Activated gamma-delta T cell (primary cell): ENCODE data around the gene ZNF366.

ENCODE experiments used
- DNase-seq: peaks from one replicate; lab custom pipeline; 2025; lab: John Stamatoyannopoulos, UW

Gene ZNF366

DNA sequence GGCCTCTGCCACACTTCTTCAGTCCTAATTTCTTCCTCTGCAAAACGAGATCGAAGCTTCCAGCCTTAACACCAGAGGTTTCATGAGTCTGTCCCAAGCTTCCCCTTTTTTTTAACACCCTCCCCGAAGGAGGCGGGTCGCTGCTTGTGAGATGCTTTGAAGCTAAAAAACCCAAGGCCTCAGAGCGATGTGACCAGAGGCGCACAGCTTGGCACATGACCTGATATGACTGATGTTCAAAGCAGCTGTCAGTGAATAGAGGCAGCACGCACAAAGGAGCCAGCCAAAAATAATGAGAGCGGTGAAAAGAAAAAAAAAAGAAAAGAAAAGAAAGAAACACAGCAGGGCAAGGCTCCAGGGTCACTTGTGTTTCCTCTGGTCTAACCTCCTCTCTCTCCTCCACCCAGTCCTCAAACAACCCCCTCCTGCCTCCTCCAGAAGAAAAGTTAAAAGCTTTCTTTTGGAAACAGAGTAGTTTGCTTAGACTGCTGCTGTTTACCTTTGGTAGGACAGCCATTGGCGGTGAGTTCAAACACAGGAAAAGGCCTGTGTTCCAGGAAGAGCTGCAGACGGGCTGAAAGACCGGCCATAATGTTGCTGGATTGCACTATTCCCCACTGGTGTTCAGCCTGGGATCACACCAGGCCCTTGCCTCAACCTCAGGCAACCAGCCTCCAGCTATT lies 10.9 kb upstream of the ZNF366 start:
- DNase-seq: no peak

DNA sequence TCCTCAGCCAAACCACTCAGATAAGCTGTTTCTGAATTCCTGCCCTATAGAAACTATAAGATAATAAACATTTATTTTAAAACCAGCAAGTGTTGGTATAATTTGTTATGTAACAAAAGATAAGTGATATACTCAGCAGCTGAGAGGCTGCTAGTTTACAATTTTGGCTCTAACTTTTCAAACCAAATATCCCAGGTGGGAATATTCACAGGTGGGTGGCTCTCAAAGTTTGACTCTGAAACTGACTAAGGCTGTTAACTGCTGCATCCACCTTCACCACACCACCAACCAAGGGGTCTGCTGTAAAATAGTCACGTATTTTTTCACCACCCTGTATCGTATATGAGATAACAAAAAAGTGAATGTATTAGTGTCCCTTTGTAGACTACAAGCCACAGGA lies 9.7 kb upstream of the ZNF366 start:
- DNase-seq: no peak

DNA sequence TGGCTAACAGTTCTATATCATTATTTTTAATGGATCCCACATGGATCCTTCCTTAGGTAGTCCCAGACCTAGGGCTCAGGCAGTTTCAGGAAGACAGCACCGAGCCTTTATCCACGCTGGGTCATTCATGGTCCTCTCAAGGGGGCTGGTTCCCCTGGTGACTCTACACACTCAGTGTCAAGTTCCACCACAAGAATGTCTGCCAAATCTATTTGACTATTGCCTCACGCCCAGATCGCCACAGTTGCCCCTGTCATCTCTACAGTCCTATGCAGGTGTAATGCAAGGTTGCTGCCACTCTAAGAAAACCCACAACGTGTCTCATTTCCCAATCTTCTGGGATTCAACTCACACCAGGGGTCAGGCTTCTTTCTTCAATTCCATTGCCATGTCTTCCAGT lies 8.0 kb upstream of the ZNF366 start:
- no peak for DNase-seq

DNA sequence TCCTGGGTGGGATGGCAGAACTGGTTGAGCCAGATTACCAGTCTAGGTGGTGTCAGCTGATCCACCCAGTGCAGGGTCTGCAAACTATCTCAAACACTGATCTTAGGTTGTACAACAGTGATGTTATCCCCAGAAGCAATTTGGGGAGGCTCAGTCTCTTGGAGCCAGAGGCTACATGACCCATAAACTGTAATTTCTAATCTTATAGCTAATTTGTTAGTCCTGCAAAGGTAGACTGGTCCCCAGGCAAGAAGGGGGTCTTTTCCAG lies 5.3 kb upstream of the ZNF366 start:
- no peak for DNase-seq

DNA sequence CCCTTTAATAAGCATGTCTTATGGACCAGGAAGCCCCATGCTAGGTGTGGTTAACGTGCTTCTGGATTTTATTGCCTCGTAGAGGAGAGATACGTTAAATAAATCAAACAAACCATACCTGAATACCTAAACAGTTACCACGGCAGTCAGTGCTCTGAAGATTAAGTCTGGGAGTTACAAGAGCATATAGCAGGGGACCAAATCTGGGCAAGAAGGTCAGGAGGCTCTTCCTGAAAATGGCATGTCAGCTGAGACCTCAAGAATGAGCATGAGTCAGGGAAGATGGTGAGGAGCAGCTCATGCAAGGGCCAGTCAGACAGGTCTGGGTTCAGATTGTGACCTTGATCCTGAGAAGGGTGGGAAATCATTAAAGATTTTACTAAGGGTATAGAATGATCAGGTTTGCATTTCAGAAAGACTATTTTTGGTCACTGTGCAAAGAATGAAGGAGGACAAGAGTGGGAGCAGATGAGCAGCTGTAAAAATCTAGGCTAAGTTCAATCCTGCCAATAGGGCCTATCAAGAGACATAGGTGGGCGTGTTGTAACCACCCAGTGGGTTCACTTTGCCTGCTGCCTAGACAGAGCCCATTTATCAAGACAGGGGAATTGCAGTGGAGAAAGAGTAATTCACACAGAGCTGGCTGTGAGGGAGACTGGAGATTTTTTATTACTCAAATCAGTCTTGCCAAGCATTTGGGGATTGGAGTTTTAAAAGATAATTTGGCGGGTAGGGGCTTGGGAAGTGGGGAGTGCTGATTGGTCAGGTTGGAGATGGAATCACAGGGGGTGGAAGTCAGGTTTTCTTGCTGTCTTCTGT lies 4.8 kb upstream of the ZNF366 start:
- DNase-seq: no peak

DNA sequence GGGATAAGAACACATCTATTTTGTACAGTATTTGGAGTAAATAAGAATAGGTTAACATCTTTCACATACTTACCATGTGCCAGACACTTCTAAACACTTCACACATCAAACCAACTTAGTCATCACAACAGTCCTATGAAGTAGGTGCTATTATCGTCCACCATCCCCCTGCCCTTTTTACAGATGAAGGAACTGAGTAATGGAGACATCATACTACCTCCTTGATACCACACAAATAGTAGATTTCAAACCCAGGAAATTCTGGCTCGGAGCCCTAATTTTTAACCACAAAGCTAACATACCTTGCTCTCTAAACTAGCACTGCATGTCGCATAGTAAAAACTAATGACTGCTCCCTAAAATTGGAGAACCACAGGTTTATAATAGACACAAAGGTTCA lies 4.2 kb upstream of the ZNF366 start:
- no peak for DNase-seq

DNA sequence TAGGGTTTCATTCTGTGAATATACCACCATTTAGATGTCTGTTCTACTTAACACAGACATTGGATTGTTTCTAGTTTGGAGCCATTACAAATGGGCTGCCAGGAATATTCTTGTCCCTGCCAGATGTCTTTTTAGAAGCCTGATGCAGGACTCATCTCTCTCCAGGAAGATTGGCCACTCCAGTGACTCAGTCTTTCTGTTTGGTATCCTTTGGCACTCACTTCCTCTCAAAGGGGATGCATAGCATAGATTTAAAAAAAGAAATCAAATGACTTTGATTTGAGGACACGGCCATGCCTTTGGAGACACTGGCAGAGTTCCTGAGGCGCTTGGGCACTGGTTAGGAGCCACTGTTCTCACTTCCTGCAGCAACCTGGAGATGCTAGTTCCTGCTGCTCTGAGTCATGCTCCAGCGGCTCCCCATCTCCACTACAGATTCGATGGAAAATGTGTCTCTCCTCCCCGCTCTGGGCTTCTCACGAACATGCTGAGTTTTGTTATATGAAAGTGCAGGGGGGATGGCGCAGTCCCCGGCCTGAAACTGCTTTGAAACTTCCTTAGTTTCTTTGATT lies 3.5 kb upstream of the ZNF366 start:
- no peak for DNase-seq

DNA sequence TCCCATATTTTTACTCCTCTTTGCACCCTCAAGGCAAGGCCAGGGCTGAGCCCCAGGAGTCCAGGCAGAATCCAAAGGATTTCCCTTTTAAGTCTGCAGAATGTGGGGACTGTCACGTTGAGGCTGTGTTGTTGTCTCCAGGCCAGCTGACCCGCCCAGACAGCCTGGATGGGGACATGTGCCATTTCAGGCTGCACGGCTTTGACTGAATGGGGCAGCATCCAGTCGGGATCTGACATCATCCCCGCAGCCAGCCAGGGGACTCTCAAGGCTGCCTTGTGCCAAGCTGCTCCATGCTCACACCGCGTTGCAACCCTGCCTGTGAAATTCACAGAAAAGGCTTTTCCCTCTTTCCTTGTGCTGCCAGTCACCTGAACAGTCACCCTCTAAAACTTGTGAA lies 2.2 kb upstream of the ZNF366 start:
- DNase-seq: no peak

DNA sequence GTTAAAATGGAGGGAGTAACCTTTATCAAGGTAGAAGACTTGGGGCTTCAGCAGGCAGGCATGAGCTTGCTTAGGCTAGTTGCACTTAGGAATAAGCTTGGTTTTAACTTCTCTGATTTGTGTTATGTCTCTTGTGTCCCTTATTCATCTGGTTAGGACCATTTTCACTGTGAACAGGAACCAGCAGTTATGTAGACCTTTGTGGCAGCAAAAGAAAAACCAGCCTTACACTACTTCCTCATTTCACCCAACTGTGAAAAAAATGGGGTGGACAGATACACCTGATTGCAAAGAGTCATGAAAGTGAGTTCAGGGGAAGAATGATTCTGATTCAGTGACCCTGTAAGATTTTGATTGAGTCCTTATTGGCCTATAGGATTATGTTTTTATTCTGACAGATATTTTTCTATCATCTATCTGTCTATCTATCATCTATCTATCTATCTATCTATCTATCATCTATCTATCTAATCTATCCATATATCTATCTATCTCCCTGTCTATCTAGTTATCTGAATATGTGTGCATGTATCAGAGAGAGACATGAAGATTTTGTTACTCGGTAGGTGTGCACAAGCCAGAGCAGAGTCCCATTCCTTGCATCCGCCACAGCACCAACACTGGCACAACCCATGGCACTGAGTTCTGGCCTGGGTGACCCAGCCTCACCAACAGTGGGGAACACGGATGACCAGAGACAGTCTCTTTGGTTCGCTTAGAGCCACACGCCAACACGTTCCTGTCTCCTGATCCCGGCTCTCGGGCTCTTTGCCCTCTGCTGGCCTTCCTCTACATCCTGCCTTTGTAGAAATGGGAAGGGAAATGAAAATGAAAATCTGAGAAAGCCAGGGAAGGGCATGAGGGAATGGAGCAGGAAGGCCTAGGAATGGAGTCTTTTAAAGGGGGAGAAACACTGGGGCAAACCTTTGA lies 1.3 kb upstream of the ZNF366 start:
- no peak for DNase-seq

DNA sequence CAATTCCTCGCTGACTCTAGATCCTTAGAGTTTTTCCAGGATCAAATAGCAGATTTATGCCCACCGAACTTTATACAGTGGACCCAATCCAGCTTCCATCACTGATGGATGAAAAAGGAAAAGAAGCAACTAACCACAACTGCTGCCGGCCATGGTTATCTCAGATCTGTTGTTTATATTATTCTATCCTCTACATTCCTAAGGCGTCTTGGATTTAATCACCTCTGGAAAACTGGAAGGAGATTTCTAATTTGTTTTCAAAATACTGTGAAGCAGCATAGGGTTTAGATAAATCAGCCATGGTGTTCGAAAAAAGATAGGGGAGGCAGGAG lies 663 bp upstream of the ZNF366 start:
- no peak for DNase-seq

DNA sequence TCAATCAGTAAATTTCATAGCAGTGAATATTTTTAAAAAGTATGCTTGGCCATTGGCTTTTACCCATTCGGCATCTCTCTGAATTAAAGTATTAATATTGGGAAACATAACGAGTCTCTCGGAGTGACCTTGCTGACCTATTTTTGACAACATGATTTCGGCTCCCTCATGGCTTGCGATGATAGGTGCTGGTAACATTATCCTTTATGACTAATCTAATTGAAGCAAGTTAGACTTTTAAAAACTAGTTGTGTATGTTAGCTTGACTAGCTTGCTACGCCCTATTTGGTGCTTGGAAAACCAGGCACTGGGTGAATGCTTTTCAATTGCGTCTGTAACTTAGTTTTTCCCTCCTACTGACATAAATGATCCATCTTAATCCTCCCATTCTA lies 1.1 kb downstream of the ZNF366 start:
- no peak for DNase-seq

DNA sequence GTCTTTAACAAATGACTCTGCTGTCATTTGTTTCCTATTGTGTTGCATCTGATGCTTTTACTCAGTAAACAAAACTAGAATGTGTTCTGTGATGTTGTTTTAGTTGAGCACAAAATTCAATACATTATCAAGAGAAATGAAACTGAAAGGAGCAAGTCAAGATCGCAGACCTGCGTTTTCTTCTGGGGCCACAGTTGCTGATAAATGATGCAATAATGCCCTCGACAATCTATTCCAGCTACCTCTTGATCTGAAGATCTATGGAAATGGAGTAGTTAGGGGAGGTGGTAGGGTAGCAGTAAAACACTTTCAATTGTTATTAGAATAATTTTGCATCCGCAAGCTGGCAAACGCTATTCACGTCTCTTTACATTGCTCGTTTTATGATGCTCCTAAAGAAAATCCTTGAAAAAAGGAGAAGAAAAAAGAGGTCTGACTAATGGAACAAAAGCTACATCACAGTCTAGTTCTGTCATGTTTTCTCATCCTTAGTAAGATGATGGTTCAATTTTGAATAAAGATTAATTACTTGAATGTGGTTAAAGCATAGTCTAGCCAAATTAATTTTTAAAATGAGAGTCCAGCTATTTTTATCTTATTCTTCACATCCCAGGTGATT lies 1.6 kb downstream of the ZNF366 start:
- no peak for DNase-seq

DNA sequence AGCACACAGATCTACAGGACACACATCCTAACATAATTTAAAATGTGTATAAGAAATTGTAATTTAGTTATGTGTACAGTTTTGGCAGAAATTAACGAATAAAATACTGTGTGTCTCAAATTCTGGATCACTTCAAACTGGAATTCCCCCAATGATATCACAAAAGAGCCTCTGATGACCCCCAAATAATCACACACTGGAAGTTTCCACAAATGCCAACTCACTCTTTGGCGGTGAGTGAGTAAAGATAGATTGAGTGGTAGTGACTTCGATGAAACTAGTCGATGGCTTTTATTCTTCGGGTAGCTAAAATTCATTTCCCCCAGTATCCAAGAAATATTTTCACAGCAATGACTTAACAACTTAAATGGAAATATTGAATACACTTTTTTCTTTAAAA lies 2.2 kb downstream of the ZNF366 start:
- no peak for DNase-seq

DNA sequence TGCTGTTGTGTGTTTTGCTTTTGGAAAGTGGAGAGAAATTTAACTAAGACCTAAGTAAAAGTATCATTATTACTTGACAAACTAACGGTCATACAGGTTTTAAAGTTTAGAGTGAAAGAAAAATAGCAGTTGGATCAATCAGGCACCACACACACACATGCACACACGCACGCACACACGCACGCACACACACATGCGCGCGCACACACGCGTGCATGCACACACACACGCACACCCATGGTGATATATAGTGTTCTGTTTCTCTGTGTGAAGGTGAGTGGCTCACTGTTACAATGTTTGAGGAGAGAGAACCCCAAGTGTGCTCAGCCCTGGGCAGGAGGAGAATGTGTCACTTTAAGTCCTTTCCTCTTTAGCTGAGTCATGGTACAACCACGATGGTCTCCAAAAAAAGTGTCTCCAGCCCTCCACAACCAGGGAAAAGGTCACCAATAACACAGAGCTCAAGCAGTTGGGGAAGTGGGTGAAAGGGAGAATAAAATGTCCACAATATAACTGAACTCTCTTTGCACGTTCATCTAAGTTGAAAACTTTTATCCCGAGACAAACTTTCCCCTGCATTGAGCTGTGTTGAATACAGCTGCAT lies 3.2 kb downstream of the ZNF366 start:
- no peak for DNase-seq

DNA sequence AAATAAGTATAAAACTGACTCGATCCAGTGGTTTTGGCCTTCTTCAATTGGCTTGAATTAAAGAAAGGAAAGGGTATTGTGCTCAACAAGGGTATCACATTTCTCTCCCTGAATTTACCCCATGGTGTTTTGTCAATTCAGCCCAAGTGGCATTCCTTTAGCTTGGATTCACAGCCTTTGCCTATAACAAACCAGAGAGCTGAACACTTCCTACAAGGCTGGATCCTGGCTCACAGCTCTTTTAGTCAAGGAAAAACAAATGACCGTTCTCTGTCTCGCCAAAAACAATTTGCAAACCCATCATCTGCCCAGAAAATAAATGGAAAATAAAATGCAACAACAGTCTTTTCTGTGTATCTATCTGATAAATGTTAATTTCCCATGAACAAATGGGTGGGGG lies 5.7 kb downstream of the ZNF366 start:
- no peak for DNase-seq

DNA sequence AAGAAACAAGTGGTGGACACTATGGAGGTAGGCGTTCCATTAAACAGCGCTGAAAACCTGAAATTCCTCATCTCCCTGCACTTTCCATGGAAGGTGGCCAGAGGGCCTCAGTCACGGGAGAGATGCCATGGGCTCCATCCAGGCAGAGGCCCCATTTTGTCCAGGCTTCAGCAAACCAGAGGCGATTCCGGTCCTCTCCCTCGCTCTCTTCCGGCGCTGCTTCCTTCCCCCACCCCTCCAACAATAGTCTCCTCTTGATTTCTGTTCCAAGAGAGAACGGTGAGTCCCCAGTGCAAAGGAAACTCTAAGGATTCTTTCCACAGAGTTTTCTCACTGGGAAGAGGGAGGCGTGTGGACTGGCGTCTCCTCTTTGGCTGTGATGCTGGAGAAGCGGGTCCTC lies 7.5 kb downstream of the ZNF366 start:
- DNase-seq: no peak

DNA sequence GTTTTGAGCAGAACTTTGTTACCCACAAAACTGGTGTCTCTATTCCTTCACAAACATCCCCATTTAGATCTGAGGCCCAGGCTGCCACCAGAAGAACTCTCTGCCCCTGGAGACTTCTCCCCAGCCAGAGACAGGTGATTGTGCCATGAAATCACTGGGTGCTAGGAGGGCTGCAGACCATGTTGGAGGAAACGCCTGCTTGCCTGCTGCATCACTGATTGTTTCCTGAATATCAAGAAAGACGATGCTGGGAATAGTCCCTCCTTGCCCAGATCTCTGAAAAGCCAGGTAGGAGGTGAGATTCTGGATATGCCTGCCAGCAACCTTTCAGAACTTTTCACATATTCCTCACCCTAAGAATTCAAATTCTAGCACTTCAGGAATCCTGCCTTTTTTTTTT lies 8.1 kb downstream of the ZNF366 start:
- no peak for DNase-seq

DNA sequence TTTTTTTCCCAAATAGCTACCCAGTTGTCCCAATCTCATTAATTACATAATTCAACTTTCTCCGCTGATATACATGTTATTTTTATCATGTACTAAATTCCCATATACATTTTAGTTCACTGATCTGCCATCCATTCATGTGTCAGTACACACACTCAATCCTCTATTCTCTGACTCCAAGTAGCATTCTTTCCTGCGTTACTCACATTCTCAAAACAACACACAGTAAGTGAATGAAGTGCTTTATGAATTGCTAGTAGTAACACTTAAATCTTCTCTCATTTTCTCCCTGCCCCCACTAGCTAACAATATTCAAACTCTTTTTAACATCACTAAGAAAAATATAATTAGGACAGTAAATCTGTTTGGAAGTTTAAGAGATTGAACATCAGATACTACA lies 8.9 kb downstream of the ZNF366 start:
- DNase-seq: no peak

DNA sequence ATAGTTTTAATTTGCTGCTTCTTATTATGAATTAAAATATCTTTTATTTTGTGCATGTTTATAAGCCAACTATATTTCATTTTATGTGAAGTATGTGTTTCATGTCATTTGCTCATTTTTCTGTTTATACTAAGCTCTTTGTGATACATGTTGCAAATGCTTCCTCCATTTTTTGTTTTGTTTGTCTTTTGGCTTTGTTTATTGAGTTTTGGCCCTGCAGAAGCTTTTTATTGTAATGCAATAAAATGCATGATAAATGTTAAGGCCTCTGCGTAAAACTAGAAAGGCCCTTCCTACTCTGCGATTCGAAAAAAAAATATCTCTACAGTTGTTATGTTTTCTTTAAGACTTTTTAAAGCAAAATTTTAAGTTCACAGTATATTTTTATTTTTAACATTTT lies 9.4 kb downstream of the ZNF366 start:
- DNase-seq: no peak

DNA sequence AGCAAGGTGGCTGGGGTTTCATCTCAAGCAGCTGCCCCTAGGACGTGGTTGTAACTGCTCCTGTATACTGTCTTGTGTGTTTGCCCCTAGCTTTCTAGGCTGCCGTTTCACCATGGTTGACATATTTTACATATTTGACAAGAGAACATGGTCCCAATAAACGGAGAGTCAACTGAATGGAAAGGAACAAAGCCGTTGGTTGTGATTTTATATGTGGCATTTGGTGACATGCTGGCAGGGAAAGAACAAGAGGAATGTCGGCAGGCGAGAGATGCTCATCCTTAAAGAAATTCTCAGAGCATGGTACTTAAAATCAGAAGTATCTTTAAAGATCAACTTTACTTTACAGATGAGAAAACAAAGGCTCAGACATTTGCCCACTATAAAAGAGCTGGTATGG lies 11.8 kb downstream of the ZNF366 start:
- DNase-seq: no peak

DNA sequence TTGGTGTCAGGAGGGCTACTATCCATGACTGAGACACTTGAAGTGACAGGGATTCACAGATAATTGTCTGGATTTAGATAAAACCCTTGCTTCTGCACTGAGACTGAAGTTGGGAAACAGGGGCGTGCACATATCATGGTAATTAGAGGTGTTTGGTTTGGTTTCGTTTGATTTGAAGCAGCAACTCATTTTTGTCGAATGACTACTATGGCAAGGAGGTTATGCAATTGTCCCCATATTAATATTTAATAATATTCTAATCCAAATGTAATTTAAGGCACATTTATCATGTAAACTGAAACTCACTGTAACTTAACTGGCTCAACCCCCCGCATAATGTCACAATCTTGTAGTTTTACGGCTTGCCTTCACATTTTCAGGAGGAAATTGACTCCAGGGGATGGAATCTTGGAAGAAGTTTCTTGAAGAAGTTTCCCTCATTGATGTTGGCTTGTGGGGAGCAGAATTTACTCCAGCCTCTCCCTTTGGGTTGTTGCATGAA lies 12.5 kb downstream of the ZNF366 start:
- no peak for DNase-seq

DNA sequence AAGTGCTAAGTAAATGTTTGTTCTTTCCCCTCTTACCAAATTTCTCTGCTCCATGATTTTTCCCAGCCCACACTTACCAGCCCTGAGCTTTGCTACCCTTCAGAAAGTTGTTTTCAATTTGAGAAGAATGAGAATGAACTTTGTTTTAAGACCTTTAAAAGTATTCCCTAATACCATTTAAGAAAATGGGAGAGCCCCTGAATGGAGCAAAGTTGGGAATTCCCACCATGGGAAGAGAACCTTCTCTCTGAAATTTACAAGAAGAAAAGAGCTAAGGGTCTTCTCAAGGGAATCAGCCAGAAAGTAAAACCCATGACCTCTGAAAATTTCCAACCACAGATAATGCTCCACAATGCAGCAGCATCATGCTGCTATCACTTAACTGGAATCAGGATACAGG lies 17.7 kb downstream of the ZNF366 start:
- DNase-seq: no peak
